ENCODE data around the gene RAB37. TPM values are rescaled to one million over a fixed set of nuclear protein-coding genes. Genes with fewer than 3 reads are reported as not detected.

The RAB37 gene
- total RNA-seq, 1 donor from 2014 or later, result 0.82 TPM

- DNase-seq (ENCODE audit: low spot score in 2 of 2), result no peak
Observed at GRCh38 chr17:74759941-74760340, 22.9 kb downstream of the RAB37 start.

GRCh38 chr17:74760404-74761105, 23.5 kb downstream of the RAB37 start:
- DNase-seq (ENCODE audit: low spot score in 2 of 2) (peak in 1 of 2 donors; percentile 53), FAIRE-seq (no peak)

More at GRCh38 chr17:74759941-74760340, 22.9 kb downstream of the RAB37 start:
- FAIRE-seq, result no peak

GRCh38 chr17:74761419-74761818, 24.4 kb downstream of the RAB37 start:
- no peak for DNase-seq (ENCODE audit: low spot score in 2 of 2)
- FAIRE-seq, result no peak

GRCh38 chr17:74761931-74762330, 24.9 kb downstream of the RAB37 start:
- FAIRE-seq (no peak), DNase-seq (ENCODE audit: low spot score in 2 of 2) (no peak)

- no peak for DNase-seq (ENCODE audit: low spot score in 2 of 2)
- no peak for FAIRE-seq
Observed at GRCh38 chr17:74763565-74764387, 26.7 kb downstream of the RAB37 start.

GRCh38 chr17:74764751-74765286, 27.8 kb downstream of the RAB37 start:
- FAIRE-seq, result no peak
- no peak for DNase-seq (ENCODE audit: low spot score in 2 of 2)

- no peak for FAIRE-seq
Observed at GRCh38 chr17:74766413-74766812, 29.4 kb downstream of the RAB37 start.

GRCh38 chr17:74767111-74767516, 30.1 kb downstream of the RAB37 start:
- FAIRE-seq (peak; percentile 44), DNase-seq (ENCODE audit: low spot score in 2 of 2) (peak; percentile 68 to 74)

More at GRCh38 chr17:74766413-74766812, 29.4 kb downstream of the RAB37 start:
- no peak for DNase-seq (ENCODE audit: low spot score in 2 of 2)

- DNase-seq (ENCODE audit: low spot score in 2 of 2) (peak in 1 of 2 donors; percentile 54), FAIRE-seq (no peak)
Observed at GRCh38 chr17:74768069-74768762, 31.2 kb downstream of the RAB37 start.

- DNase-seq (ENCODE audit: low spot score in 2 of 2) (no peak), FAIRE-seq (no peak)
Observed at GRCh38 chr17:74768763-74769114, 31.7 kb downstream of the RAB37 start.

- DNase-seq (ENCODE audit: low spot score in 2 of 2) (no peak), FAIRE-seq (no peak)
Observed at GRCh38 chr17:74769266-74769855, 32.3 kb downstream of the RAB37 start.

- FAIRE-seq, result no peak
- no peak for DNase-seq (ENCODE audit: low spot score in 2 of 2)
Observed at GRCh38 chr17:74769856-74770497, 32.9 kb downstream of the RAB37 start.

GRCh38 chr17:74770498-74771318, 33.7 kb downstream of the RAB37 start:
- FAIRE-seq, result no peak
- peak in 1 of 2 donors; percentile 75 for DNase-seq (ENCODE audit: low spot score in 2 of 2)

GRCh38 chr17:74771319-74771914, 34.4 kb downstream of the RAB37 start:
- FAIRE-seq, result no peak
- DNase-seq (ENCODE audit: low spot score in 2 of 2), result no peak

GRCh38 chr17:74772053-74772452, 35.0 kb downstream of the RAB37 start:
- no peak for FAIRE-seq
- no peak for DNase-seq (ENCODE audit: low spot score in 2 of 2)

GRCh38 chr17:74773414-74773813, 36.4 kb downstream of the RAB37 start:
- DNase-seq (ENCODE audit: low spot score in 2 of 2), result no peak
- FAIRE-seq, result no peak

- FAIRE-seq (no peak), DNase-seq (ENCODE audit: low spot score in 2 of 2) (no peak)
Observed at GRCh38 chr17:74773871-74774286, 36.8 kb downstream of the RAB37 start.

GRCh38 chr17:74775409-74776043, 38.5 kb downstream of the RAB37 start:
- FAIRE-seq (no peak), DNase-seq (ENCODE audit: low spot score in 2 of 2) (no peak)

All from frontal cortex (tissue), 4 donors.